ENCODE data around the gene CAMK1D.

DNA sequence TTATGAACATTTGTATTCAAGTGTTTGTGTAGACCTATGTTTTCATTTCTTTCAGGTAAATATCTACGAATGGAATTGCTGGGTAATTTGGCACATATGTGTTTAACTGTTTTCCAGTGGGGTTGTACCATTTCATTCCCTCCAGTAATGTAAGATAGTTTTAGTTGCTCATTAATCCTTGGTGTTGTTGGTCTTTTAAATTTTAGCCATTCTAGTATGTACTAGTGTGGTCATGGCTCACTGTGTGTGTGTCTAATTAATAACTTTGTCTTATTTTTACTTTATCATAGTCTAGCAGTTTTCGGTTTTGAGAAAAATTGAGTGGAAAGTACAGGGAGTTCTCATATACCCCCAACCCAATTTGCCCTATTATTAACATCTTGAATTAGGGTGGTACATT, 278.8 kb downstream of the CAMK1D start:
- no peak for TF ChIP-seq EZH2 (IDR thresholded peaks at IDR 0.05; ENCODE audit: borderline replicate concordance, low read length)
- no peak for TF ChIP-seq CTCF (conservative IDR thresholded peaks at IDR 0.05 in 1 of 2, IDR thresholded peaks at IDR 0.05 in 1 of 2; ENCODE audit: extremely low read depth in 1 of 2, insufficient read depth in 1 of 2, low read depth in 1 of 2, low read length in 2 of 2)
